OCI-LY3 (cell line): ENCODE measurements around the gene NELL1.

Experiments
- H2AFZ ChIP-seq: fragments of 200-600, 300-600 bp; shearing (Covaris generic); 2 replicates; pipeline ENCODE4 v1.6.0; 2014; ENCODE audit warnings: antibody characterized with exemption, low read depth, low read length
- H3K27ac ChIP-seq: fragments of 200-600, 300-600 bp; sonication (generic); 2 replicates; pipeline ENCODE4 v1.5.1; 2014; ENCODE audit warnings: mild to moderate bottlenecking, low read length, moderate library complexity, mixed read lengths
- H3K27me3 ChIP-seq: fragments of 200-600, 300-600 bp; sonication (generic); 2 replicates; pipeline ENCODE4 v1.6.1; 2014; ENCODE audit warnings: low read depth, low read length, mixed read lengths
- H3K36me3 ChIP-seq: fragments of 200-600, 300-600 bp; sonication (generic); replicated peaks from 2 replicates; pipeline ENCODE3; 2014; ENCODE audit warnings: low read depth, low read length, mixed read lengths
- H3K4me1 ChIP-seq: fragments of 300-600, 200-600 bp; sonication (generic); 2 replicates; pipeline ENCODE4 v1.6.1; 2014; ENCODE audit warnings: low read length, mixed read lengths
- H3K4me2 ChIP-seq: fragments of 200-600, 300-600 bp; sonication (generic); 2 replicates; pipeline ENCODE4 v1.6.1; 2014; ENCODE audit warnings: low read length, mixed read lengths
- H3K4me3 ChIP-seq: fragments of 300-600, 200-600 bp; sonication (generic); 2 replicates; pipeline ENCODE4 v1.5.1; 2014; ENCODE audit warnings: antibody characterized with exemption, mild to moderate bottlenecking, low read length, moderate library complexity
- H3K79me2 ChIP-seq: fragments of 300-600, 200-600 bp; shearing (Covaris generic); 2 replicates; pipeline ENCODE4 v1.6.1; 2014; ENCODE audit warnings: mild to moderate bottlenecking, low read length, mixed read lengths
- H3K9ac ChIP-seq: fragments of 300-600, 200-600 bp; shearing (Covaris generic); 2 replicates; pipeline ENCODE4 v1.6.0; 2014; ENCODE audit warnings: mild to moderate bottlenecking, low read length, moderate library complexity
- H3K9me3 ChIP-seq: fragments of 200-600, 300-600 bp; shearing (Covaris generic); 2 replicates; pipeline ENCODE4 v1.6.1; 2014; ENCODE audit warnings: low read length, mixed read lengths; ENCODE audit not compliant: insufficient read depth
- H4K20me1 ChIP-seq: fragments of 200-600, 300-600 bp; sonication (generic); 2 replicates; pipeline ENCODE4 v1.6.1; 2016; ENCODE audit warnings: low read length, mixed read lengths; ENCODE audit not compliant: insufficient read depth
- EZH2phosphoT487 ChIP-seq: fragments of 200-600 bp; shearing (Covaris generic); IDR thresholded peaks from 2 replicates; pipeline ENCODE4 v1.6.1; 2018; ENCODE audit warnings: antibody characterized with exemption, mixed run types, low read depth
- TF ChIP-seq, protein P1 (sequence below): fragments of 200-600, 300-600 bp; sonication (generic); IDR thresholded peaks from 2 replicates; pipeline ENCODE4 v1.5.1; 2014; ENCODE audit warnings: antibody characterized with exemption, low read length, low read depth

NELL1 gene

DNA sequence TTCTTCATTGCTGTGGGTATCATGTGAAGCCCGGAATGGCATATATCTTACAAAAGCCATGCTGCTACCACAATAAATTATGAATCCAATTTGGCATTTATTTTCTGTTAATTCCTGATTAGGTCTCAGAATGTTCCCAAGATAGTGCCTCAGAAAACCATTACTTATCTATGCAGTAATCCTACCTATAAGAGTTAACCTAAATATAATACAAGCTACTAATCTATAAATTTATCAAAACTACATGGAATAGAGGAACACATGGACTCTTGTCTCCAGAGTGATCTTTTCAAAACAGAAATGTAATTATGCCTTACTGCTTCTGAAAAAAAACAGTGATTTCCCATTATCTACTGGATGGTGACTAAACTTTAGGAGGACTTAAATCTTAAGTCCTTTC lies 835.7 kb downstream of the NELL1 start:
- Histone ChIP-seq H2AFZ (no peak overlapping the region), H3K9ac (no peak overlapping the region), H3K4me2 (no peak overlapping the region), H4K20me1 (no peaks in the 10 kb centered on the region), H3K36me3 (no peaks in the 10 kb centered on the region), H3K4me1 (no peaks in the 10 kb centered on the region), H3K4me3 (no peak overlapping the region), H3K79me2 (no peaks in the 10 kb centered on the region), H3K27ac (no peak overlapping the region), H3K9me3 (no peaks in the 10 kb centered on the region), H3K27me3 (no peaks in the 10 kb centered on the region)
- TF ChIP-seq EZH2phosphoT487, result no peak
- TF ChIP-seq, protein P1, sequence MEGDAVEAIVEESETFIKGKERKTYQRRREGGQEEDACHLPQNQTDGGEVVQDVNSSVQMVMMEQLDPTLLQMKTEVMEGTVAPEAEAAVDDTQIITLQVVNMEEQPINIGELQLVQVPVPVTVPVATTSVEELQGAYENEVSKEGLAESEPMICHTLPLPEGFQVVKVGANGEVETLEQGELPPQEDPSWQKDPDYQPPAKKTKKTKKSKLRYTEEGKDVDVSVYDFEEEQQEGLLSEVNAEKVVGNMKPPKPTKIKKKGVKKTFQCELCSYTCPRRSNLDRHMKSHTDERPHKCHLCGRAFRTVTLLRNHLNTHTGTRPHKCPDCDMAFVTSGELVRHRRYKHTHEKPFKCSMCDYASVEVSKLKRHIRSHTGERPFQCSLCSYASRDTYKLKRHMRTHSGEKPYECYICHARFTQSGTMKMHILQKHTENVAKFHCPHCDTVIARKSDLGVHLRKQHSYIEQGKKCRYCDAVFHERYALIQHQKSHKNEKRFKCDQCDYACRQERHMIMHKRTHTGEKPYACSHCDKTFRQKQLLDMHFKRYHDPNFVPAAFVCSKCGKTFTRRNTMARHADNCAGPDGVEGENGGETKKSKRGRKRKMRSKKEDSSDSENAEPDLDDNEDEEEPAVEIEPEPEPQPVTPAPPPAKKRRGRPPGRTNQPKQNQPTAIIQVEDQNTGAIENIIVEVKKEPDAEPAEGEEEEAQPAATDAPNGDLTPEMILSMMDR, result no peak

DNA sequence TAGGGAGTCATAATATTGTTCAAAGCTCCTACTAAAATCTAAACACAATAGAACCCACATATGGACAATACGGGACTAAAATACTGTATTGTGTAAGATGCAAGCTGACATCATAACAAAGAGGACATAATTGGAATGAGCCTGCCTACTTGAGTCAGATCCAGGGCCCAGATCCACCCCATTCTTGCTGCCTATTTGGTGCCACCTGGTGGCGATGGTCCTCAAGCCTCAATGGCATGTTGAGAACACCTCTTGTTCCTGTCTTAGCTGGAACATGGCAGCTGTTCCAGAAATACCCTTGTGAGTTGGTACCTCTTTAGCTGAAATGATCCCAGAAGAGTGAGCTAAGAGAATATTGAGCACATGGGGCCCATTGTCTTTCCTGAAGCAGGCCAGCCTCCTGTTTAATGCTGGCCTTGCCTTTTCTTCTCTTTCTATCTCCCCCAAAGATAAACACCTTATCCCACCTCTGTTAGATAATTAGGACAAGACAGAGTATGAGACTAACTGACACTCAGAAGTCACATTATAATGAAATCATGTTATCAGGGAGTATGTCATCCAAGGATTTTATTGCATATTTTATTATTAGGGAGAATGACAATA lies 842.6 kb downstream of the NELL1 start:
- no peak overlapping the region for H3K4me2 ChIP-seq
- H3K9me3 ChIP-seq, result no peaks in the 10 kb centered on the region
- peak overlapping the region; percentile 26; the same call in 1 of the 2 replicates for H2AFZ ChIP-seq
- H3K36me3 ChIP-seq, result no peaks in the 10 kb centered on the region
- H3K27ac ChIP-seq, result no peak overlapping the region
- no peak overlapping the region; the same call in 1 of the 2 replicates for H3K9ac ChIP-seq
- H4K20me1 ChIP-seq, result no peaks in the 10 kb centered on the region
- no peak overlapping the region for H3K4me3 ChIP-seq
- H3K4me1 ChIP-seq, result peaks cover 29% of the 10 kb centered on the region
- H3K27me3 ChIP-seq, result no peaks in the 10 kb centered on the region
- TF ChIP-seq, protein P1, result peak; percentile 94
- no peak for TF ChIP-seq EZH2phosphoT487
- H3K79me2 ChIP-seq, result no peaks in the 10 kb centered on the region

DNA sequence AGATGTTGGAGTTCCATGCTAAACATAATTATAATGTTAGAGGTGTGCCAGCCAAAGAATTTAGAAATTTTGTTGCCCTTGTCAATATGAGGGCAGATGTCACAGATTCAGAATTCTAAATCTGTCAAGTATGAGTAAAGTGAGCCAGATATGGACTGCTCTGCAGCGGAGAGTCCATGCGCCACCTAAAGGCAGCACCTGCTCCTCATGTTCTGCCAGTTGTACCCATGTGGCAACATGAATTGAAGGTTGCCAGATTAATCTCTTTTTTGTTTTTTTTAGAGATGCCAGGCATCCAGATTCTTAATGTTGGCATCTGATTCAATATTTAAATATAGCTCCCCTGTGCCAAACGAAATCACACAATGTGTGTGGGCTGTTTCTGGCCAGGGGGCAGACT lies 844.9 kb downstream of the NELL1 start:
- Histone ChIP-seq H3K9me3 (no peaks in the 10 kb centered on the region), H3K4me1 (peaks cover 29% of the 10 kb centered on the region), H3K27me3 (no peaks in the 10 kb centered on the region), H3K79me2 (no peaks in the 10 kb centered on the region), H3K4me3 (no peak overlapping the region), H3K27ac (no peak overlapping the region), H2AFZ (no peak overlapping the region), H3K4me2 (no peak overlapping the region), H4K20me1 (no peaks in the 10 kb centered on the region), H3K36me3 (no peaks in the 10 kb centered on the region), H3K9ac (no peak overlapping the region)
- no peak for TF ChIP-seq EZH2phosphoT487
- TF ChIP-seq, protein P1, result peak; percentile 91

DNA sequence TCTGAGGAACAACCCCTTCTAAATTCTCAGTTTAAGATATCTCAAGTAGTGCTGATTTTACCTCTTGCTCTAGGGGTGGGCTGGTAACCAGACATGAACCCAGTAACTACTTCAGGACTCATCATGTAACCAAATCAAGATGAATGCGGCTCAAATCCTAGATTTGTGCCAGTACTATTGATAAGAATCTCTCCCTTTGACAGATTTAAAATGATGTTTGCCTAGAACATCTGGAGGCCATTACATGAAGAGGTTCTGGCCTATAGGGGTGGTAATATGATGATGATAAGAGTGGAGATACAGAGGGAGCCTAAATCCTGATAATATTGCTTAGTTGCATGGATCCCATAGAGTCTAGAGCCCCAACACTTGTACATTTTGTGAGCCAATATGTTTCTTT lies 850.9 kb downstream of the NELL1 start:
- H3K9me3 ChIP-seq, result no peaks in the 10 kb centered on the region
- H3K4me3 ChIP-seq, result no peak overlapping the region
- H3K36me3 ChIP-seq, result no peaks in the 10 kb centered on the region
- TF ChIP-seq EZH2phosphoT487, result no peak
- TF ChIP-seq, protein P1, result no peak
- H4K20me1 ChIP-seq, result no peaks in the 10 kb centered on the region
- no peak overlapping the region for H3K9ac ChIP-seq
- H2AFZ ChIP-seq, result no peak overlapping the region
- no peak overlapping the region for H3K4me2 ChIP-seq
- no peaks in the 10 kb centered on the region for H3K27me3 ChIP-seq
- no peaks in the 10 kb centered on the region for H3K79me2 ChIP-seq
- no peaks in the 10 kb centered on the region for H3K4me1 ChIP-seq
- H3K27ac ChIP-seq, result no peak overlapping the region
